Stimulated activated CD4-positive, alpha-beta T cell treated with anti-CD3 and anti-CD28 coated beads, Interleukin-1b, Interleukin-23, amount 100 ng/mL, for 4 hours (primary cell): Measurements from ENCODE around the gene SRSF6.
"Not testable (repeated sequence)": the region's sequence is repeated elsewhere in the genome, so short reads cannot be mapped to it uniquely, and the experiment has no call there.

Experiments
- DNase-seq, 2 donors: peaks; one replicate each; pipeline ENCODE4 v3.0.0-alpha.2; 2020; ENCODE audit warnings: low read depth in 2 of 2

SRSF6 gene

DNA sequence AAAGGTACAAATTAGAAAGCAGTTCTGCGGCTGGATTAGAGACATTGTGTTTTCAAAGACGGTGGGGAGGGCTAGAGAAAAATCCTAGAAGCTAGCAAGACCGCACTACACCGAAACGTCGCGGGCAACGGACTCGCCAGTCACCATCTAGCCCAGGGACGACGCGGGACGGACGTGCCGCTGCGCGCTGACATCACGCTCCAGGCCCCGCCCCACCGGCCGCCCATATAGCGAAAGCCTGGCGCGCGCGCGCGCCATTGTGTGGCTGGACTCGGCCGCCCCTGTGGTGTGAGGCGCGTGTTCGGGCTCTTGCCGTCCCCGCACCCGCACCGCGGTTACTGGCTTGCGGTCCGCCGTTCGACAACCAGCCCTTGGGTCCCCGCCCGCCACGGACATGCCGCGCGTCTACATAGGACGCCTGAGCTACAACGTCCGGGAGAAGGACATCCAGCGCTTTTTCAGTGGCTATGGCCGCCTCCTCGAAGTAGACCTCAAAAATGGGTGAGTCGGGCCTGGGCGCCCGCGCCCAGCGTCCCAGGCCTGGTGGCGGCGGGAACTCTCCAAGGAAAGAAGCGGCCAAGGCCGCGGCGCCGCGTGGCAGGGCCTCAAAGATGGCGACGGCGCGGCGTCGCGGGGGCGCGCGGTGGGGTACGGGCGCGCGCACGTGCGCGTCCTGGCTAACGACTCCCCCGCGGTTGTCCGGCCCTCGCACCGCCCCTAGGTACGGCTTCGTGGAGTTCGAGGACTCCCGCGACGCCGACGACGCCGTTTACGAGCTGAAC is at the start of gene SRSF6:
Gene SRSF6, plus strand, starts transcription at position 257 of the 782 bp plus-strand sequence. Its CDS starts 138 bp downstream, at position 395.
- DNase-seq = peak; percentile 90 to 94

GRCh38 chr20:43408848-43409576 is 48.7 kb upstream of the SRSF6 start:
- DNase-seq = no peak

GRCh38 chr20:43409577-43409913 is 48.2 kb upstream of the SRSF6 start:
- DNase-seq = no peak

DNA sequence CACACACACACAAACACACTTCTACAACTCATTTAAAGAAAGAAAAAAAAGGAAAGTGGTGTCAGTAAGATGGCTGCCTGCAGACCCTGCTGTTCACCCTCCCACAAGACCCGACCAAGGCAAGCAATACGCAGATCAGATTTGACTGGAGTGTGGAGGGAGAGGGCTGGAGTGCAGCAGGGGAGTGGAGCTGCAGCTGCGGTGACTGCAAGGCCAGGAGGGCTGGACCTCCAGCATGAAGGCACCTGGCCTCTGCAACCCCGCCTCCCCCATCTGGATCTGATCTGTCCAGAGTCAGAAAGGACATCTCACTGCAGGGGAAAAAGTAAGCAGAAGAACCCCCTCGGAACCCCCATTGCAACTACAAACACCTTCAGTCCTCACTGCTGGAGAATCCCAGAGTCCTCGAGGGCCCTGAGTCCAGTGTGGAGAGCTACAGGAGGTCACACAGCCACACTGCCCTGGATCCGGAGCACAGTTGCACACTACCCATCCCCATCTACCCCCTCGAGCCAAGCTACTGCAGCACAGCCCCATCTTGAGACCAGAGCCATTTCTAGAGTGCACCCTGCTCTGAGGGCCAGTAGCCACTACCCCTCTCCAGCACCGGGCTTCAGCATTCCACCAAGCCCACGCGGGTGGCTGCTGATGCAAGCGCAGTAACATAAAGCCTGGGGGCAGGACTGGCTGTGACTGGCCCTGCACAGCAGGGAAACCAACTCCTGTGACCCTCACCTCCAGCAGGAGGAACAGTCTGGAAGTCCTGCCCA is 41.9 kb upstream of the SRSF6 start:
- DNase-seq = no peak

- DNase-seq = no peak
Measured at GRCh38 chr20:43416591-43417228, 41.0 kb upstream of the SRSF6 start.

GRCh38 chr20:43420192-43420591 is 37.5 kb upstream of the SRSF6 start:
- DNase-seq = no peak

GRCh38 chr20:43420913-43421312 is 36.8 kb upstream of the SRSF6 start:
- DNase-seq = not testable (repeated sequence)

DNA sequence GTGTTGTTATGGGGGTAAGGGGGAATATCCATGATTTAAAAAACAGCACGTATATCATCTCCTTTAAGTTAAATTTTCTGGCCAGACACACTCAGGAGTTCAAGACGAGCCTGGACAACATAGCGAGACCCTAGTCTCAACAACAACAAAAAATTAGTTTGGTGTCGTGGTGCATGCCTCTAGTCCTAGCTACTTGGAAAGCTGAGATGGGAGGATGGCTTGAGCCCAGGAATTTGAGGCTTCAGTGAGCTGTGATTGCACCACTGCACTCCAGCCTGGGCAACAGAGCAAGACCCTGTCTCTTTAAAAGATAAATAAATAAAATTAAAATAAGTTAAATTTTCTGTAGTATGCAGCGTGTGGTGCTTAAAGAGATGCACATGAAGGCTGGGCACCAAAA is 31.5 kb upstream of the SRSF6 start:
- DNase-seq = no peak

DNA sequence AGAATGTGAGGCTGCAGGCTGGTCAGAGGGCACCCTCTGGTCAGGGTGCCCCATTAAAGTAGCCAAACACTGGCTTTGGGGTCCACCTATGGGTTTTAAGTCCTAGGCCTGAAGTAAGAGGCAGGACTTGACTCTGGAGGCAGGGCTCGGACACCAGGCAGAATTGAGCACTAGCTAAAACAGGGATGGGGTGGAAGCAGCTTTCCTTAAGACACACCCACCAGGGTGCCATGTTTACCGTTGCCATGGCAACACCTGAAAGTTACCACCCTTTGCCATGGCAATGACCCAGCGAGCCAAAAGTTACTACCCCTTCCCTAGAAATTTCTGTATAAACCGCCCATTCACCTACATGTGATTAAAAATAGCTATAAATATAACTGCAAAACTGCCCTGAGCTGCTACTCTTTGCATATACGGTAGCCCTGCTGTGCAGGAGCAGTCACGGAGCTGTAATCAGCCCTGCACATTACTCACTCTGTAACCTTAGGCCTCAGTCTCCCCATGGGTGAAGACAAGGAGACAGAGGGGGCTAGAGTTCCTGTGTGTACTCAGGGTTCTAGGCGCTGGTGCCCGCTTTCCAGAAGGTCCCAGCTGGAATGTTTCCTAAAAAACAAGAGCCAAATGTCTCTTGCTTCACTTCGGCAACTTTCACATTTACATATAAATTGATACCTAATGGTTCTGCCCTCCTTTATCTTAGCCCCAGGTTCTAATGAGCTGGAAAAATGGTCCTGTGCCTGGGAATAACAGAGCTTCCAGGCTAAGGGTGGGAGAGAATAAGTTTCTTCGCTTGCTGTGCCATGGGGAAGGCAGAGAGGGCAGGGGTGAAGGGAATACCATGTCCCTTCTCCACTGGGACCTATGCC is 27.2 kb upstream of the SRSF6 start:
- no peak for DNase-seq

- no peak for DNase-seq
Measured at GRCh38 chr20:43431134-43431519, 26.6 kb upstream of the SRSF6 start.

- no peak for DNase-seq
Measured at GRCh38 chr20:43432498-43432897, 25.2 kb upstream of the SRSF6 start.

- no peak for DNase-seq
Measured at GRCh38 chr20:43433250-43433854, 24.3 kb upstream of the SRSF6 start.

- DNase-seq = no peak
Measured at GRCh38 chr20:43434565-43434964, 23.1 kb upstream of the SRSF6 start.

GRCh38 chr20:43438578-43439316 is 18.9 kb upstream of the SRSF6 start:
- no peak for DNase-seq

GRCh38 chr20:43440531-43440930 is 17.2 kb upstream of the SRSF6 start:
- DNase-seq = no peak

DNA sequence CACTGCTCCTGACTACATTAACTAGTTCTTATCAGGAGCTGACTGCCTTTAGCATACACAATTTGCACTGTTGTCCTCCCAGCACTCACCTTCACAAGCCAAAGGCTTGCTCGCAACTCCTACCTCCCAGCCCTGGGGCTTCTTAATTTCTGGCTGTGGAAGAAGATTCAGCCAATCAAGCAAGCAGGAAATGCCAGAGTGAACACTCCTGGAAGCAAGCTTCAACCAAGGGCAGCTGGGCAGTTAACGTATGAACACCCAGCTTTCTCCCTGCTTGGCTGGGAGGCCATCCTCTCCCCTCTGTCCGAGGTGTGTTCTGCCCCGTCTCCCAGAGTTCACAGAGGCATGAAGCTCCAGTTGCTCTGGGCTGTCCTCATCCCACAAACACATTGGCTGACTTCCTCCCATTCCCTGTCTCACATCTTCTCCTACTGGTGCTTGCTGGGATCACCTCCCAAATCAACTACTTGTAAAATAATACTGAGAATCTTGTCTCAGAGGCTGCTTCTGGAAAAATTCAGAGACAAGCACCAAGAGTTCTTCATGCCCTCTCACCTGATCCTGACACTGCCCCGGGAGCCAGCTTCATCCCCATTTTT is 15.3 kb upstream of the SRSF6 start:
- DNase-seq = no peak

- DNase-seq = no peak
Measured at GRCh38 chr20:43444107-43444506, 13.6 kb upstream of the SRSF6 start.

DNA sequence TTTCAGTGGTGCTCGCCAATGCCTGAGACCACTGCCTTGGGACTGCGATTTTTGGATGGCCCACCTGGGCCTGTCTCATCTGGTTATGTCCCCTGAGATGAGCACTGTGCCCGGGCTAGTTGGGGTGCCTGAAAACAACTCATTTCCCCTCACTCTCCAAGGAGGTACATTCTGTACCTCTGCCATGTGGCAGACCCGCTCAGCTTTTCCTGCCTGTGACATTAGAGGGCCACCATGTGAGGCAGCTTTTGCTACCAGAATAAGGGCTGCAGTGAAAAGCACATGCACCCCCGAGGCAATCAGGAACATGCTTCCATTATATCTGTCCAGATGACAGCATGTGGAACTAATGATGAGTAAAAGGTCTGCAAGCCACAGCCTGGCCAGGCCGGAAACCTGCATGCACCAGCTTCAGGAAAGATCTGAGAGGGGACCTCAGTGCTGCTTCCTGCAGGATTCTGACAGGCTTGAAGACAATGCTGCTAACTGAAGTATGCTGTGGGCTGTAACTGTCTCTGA is 11.3 kb upstream of the SRSF6 start:
- no peak for DNase-seq

- not testable (repeated sequence) for DNase-seq
Measured at GRCh38 chr20:43448431-43448747, 9.3 kb upstream of the SRSF6 start.
